Activated CD4-positive, alpha-beta T cell treated with anti-CD3 and anti-CD28 coated beads, Interleukin-2, amount 10 ng/mL, durations not matched to agents 7 days and 5 days (primary cell): ENCODE measurements around the gene MYO18A. TPM values are rescaled to one million over a fixed set of nuclear protein-coding genes. Genes with fewer than 3 reads are reported as not detected.
A peak's percentile ranks its signal among the peaks of the same experiment; 100 is the strongest.

Source experiments
- CTCF ChIA-PET: fragments of 350-600 bp; sonication (Branson Sonifier 250); formaldehyde crosslinking; loops from one replicate; lab custom pipeline; 2021; ENCODE audit warnings: antibody characterized with exemption; lab: Charles Lee
- POLR2A ChIA-PET: fragments of 350-600 bp; sonication (Branson Sonifier 250); formaldehyde crosslinking; loops from one replicate; lab custom pipeline; 2021; ENCODE audit warnings: antibody characterized with exemption; lab: Charles Lee
- DNase-seq: peaks from one replicate; pipeline ENCODE4 v3.0.0-alpha.2; 2020
- H3K27ac Mint-ChIP-seq: one replicate; pipeline ENCODE4 v1.8.0; 2021; ENCODE audit warnings: mild to moderate bottlenecking, moderate library complexity, mixed read lengths
- H3K27me3 Mint-ChIP-seq: one replicate; pipeline ENCODE4 v1.8.0; 2021; ENCODE audit warnings: mixed read lengths
- H3K36me3 Mint-ChIP-seq: one replicate; pipeline ENCODE4 v1.8.0; 2021; ENCODE audit warnings: low read depth, mixed read lengths
- H3K4me1 Mint-ChIP-seq: one replicate; pipeline ENCODE4 v1.8.0; 2021; ENCODE audit warnings: mixed read lengths
- H3K4me3 Mint-ChIP-seq: one replicate; pipeline ENCODE4 v1.8.0; 2021; ENCODE audit warnings: mild to moderate bottlenecking, moderate library complexity, mixed read lengths
- H3K9me3 Mint-ChIP-seq: one replicate; pipeline ENCODE4 v1.8.0; 2021; ENCODE audit warnings: mixed read lengths
- total RNA-seq, 2 experiments: library from RNA; stranded (reverse); gene quantifications; one replicate each; pipeline ENCODE4 v1.2.3, GENCODE V29; 2021

Gene MYO18A
- total RNA-seq, 2 experiments from 2014 or later: 82.2 to 101 TPM

- CTCF ChIA-PET: interaction anchor here (0.9 to 2.9 kb wide), 6 partner anchors 9 to 136 kb away, joined by 3 to 8 read pairs (median 4); no protein-coding TSS in a partner anchor
- peaks cover 27% of the 10 kb centered on the region for H3K36me3 Mint-ChIP-seq
- H3K9me3 Mint-ChIP-seq: no peaks in the 10 kb centered on the region
- H3K27ac Mint-ChIP-seq: no peak overlapping the region
- DNase-seq: no peak
- no peak overlapping the region for H3K4me3 Mint-ChIP-seq
- POLR2A ChIA-PET: no interaction called here
- H3K4me1 Mint-ChIP-seq: no peaks in the 10 kb centered on the region
- no peaks in the 10 kb centered on the region for H3K27me3 Mint-ChIP-seq
Measured at GRCh38 chr17:29102046-29102445, 78.2 kb downstream of the MYO18A start.

GRCh38 chr17:29100296-29100695, 79.9 kb downstream of the MYO18A start:
- Mint-ChIP-seq H3K9me3 (no peaks in the 10 kb centered on the region), H3K27ac (no peak overlapping the region), H3K4me1 (no peaks in the 10 kb centered on the region), H3K27me3 (no peaks in the 10 kb centered on the region), H3K36me3 (peaks cover 26% of the 10 kb centered on the region), H3K4me3 (no peak overlapping the region)
- ChIA-PET CTCF (interaction anchor here (0.6 to 2.9 kb wide), 4 partner anchors 10 to 202 kb away, joined by 3 to 8 read pairs (median 6); no protein-coding TSS in a partner anchor), POLR2A (interaction anchor here (0.5 kb wide), 1 partner anchor 277 kb away, joined by 8 read pairs; no protein-coding TSS in a partner anchor)
- DNase-seq: no peak

- no peaks in the 10 kb centered on the region for H3K9me3 Mint-ChIP-seq
- POLR2A ChIA-PET: no interaction called here
- CTCF ChIA-PET: interaction anchor here (1.5 to 2.9 kb wide), 2 partner anchors 9 to 12 kb away, joined by 3 to 8 read pairs; no protein-coding TSS in a partner anchor
- H3K36me3 Mint-ChIP-seq: peaks cover 25% of the 10 kb centered on the region
- no peak overlapping the region for H3K27ac Mint-ChIP-seq
- H3K27me3 Mint-ChIP-seq: no peaks in the 10 kb centered on the region
- H3K4me1 Mint-ChIP-seq: no peaks in the 10 kb centered on the region
- no peak overlapping the region for H3K4me3 Mint-ChIP-seq
- DNase-seq: no peak
Measured at GRCh38 chr17:29099527-29099926, 80.7 kb downstream of the MYO18A start.

GRCh38 chr17:29096094-29096493, 84.1 kb downstream of the MYO18A start:
- Mint-ChIP-seq H3K36me3 (peaks cover 19% of the 10 kb centered on the region), H3K4me1 (no peaks in the 10 kb centered on the region), H3K27me3 (no peaks in the 10 kb centered on the region), H3K27ac (no peak overlapping the region), H3K9me3 (no peaks in the 10 kb centered on the region), H3K4me3 (no peak overlapping the region)
- POLR2A ChIA-PET: no interaction called here
- CTCF ChIA-PET: interaction anchor here (1.7 kb wide), 1 partner anchor 21 kb away, joined by 7 read pairs; no protein-coding TSS in a partner anchor
- DNase-seq: no peak

GRCh38 chr17:29095439-29095838, 84.8 kb downstream of the MYO18A start:
- H3K4me1 Mint-ChIP-seq: no peaks in the 10 kb centered on the region
- no peaks in the 10 kb centered on the region for H3K9me3 Mint-ChIP-seq
- peaks cover 22% of the 10 kb centered on the region for H3K36me3 Mint-ChIP-seq
- H3K4me3 Mint-ChIP-seq: no peak overlapping the region
- no peak overlapping the region for H3K27ac Mint-ChIP-seq
- no peak for DNase-seq
- CTCF ChIA-PET: interaction anchor here (1.7 to 1.9 kb wide), 2 partner anchors 16 to 22 kb away, joined by 7 to 8 read pairs; no protein-coding TSS in a partner anchor
- POLR2A ChIA-PET: no interaction called here
- H3K27me3 Mint-ChIP-seq: no peaks in the 10 kb centered on the region

- ChIA-PET POLR2A (interaction anchor here (0.6 kb wide), 1 partner anchor 20 kb away, joined by 3 read pairs; no protein-coding TSS in a partner anchor), CTCF (interaction anchor here (1.6 to 1.9 kb wide), 2 partner anchors 17 to 23 kb away, joined by 6 to 8 read pairs; no protein-coding TSS in a partner anchor)
- no peaks in the 10 kb centered on the region for H3K4me1 Mint-ChIP-seq
- H3K27me3 Mint-ChIP-seq: no peaks in the 10 kb centered on the region
- H3K36me3 Mint-ChIP-seq: peaks cover 20% of the 10 kb centered on the region
- no peak for DNase-seq
- H3K9me3 Mint-ChIP-seq: no peaks in the 10 kb centered on the region
- H3K4me3 Mint-ChIP-seq: no peak overlapping the region
- no peak overlapping the region for H3K27ac Mint-ChIP-seq
Measured at GRCh38 chr17:29094101-29094708, 86.0 kb downstream of the MYO18A start.

- H3K4me1 Mint-ChIP-seq: no peaks in the 10 kb centered on the region
- CTCF ChIA-PET: interaction anchor here (1.4 to 3.7 kb wide), 3 partner anchors 10 to 23 kb away, joined by 4 to 16 read pairs (median 6); no protein-coding TSS in a partner anchor
- H3K4me3 Mint-ChIP-seq: no peak overlapping the region
- H3K27me3 Mint-ChIP-seq: no peaks in the 10 kb centered on the region
- POLR2A ChIA-PET: no interaction called here
- H3K27ac Mint-ChIP-seq: peak overlapping the region; percentile 13
- peaks cover 21% of the 10 kb centered on the region for H3K36me3 Mint-ChIP-seq
- no peak for DNase-seq
- H3K9me3 Mint-ChIP-seq: no peaks in the 10 kb centered on the region
Measured at GRCh38 chr17:29093090-29093871, 86.9 kb downstream of the MYO18A start.

- Mint-ChIP-seq H3K4me1 (no peaks in the 10 kb centered on the region), H3K27me3 (no peaks in the 10 kb centered on the region), H3K9me3 (no peaks in the 10 kb centered on the region), H3K4me3 (no peak overlapping the region), H3K36me3 (peaks cover 18% of the 10 kb centered on the region), H3K27ac (no peak overlapping the region)
- CTCF ChIA-PET: interaction anchor here (0.7 to 3.7 kb wide), 4 partner anchors 11 to 63 kb away, joined by 3 to 16 read pairs (median 4); no protein-coding TSS in a partner anchor
- no peak for DNase-seq
- POLR2A ChIA-PET: no interaction called here
Measured at GRCh38 chr17:29091606-29092289, 88.5 kb downstream of the MYO18A start.

- DNase-seq: no peak
- ChIA-PET CTCF (interaction anchor here (0.7 to 3.7 kb wide), 5 partner anchors 9 to 62 kb away, joined by 3 to 16 read pairs (median 3); no protein-coding TSS in a partner anchor), POLR2A (no interaction called here)
- H3K4me3 Mint-ChIP-seq: no peak overlapping the region
- H3K27me3 Mint-ChIP-seq: no peaks in the 10 kb centered on the region
- H3K27ac Mint-ChIP-seq: no peak overlapping the region
- peaks cover 21% of the 10 kb centered on the region for H3K36me3 Mint-ChIP-seq
- H3K4me1 Mint-ChIP-seq: no peaks in the 10 kb centered on the region
- H3K9me3 Mint-ChIP-seq: no peaks in the 10 kb centered on the region
Measured at GRCh38 chr17:29090750-29091605, 89.2 kb downstream of the MYO18A start.

GRCh38 chr17:29090108-29090507, 90.1 kb downstream of the MYO18A start:
- peak overlapping the region; percentile 54 for H3K27ac Mint-ChIP-seq
- DNase-seq: no peak
- no peaks in the 10 kb centered on the region for H3K27me3 Mint-ChIP-seq
- H3K9me3 Mint-ChIP-seq: no peaks in the 10 kb centered on the region
- no peaks in the 10 kb centered on the region for H3K4me1 Mint-ChIP-seq
- CTCF ChIA-PET: interaction anchor here (1.0 to 3.7 kb wide), 4 partner anchors 8 to 30 kb away, joined by 3 to 16 read pairs (median 6); no protein-coding TSS in a partner anchor
- POLR2A ChIA-PET: interaction anchor here (0.7 kb wide), 1 partner anchor 938 kb away, joined by 5 read pairs; no protein-coding TSS in a partner anchor
- H3K4me3 Mint-ChIP-seq: no peak overlapping the region
- H3K36me3 Mint-ChIP-seq: peaks cover 19% of the 10 kb centered on the region

GRCh38 chr17:29089601-29090044, 90.6 kb downstream of the MYO18A start:
- no peaks in the 10 kb centered on the region for H3K27me3 Mint-ChIP-seq
- no peaks in the 10 kb centered on the region for H3K4me1 Mint-ChIP-seq
- DNase-seq: no peak
- peaks cover 19% of the 10 kb centered on the region for H3K36me3 Mint-ChIP-seq
- ChIA-PET POLR2A (interaction anchor here (0.7 kb wide), 1 partner anchor 937 kb away, joined by 5 read pairs; no protein-coding TSS in a partner anchor), CTCF (interaction anchor here (1.0 to 3.7 kb wide), 4 partner anchors 8 to 30 kb away, joined by 3 to 16 read pairs (median 6); no protein-coding TSS in a partner anchor)
- H3K4me3 Mint-ChIP-seq: no peak overlapping the region
- peak overlapping the region; percentile 25 for H3K27ac Mint-ChIP-seq
- H3K9me3 Mint-ChIP-seq: no peaks in the 10 kb centered on the region
